B cell (primary cell): ENCODE measurements around the gene TAF1C.

Experiments
- CTCF ChIP-seq: fragments of 200-600 bp; IDR thresholded peaks from one replicate; pipeline ENCODE4 v1.8.0; 2022; ENCODE audit warnings: antibody characterized with exemption, mild to moderate bottlenecking
- EZH2 ChIP-seq: IDR thresholded peaks from 2 replicates; pipeline ENCODE4 v1.6.1; 2012; ENCODE audit warnings: borderline replicate concordance, low read depth, mild to moderate bottlenecking, moderate library complexity, low read length; ENCODE audit not compliant: insufficient read depth, poor library complexity, severe bottlenecking

GRCh38 chr16:84226026-84226425, 39.2 kb upstream of the TAF1C start:
- TF ChIP-seq CTCF (no peak), EZH2 (no peak)
